ENCODE data around the gene TBC1D7. TPM values are rescaled to one million over a fixed set of nuclear protein-coding genes. Genes with fewer than 3 reads are reported as not detected.
A peak's percentile ranks its signal among the peaks of the same experiment; 100 is the strongest.

TBC1D7 gene
- total and polyA plus RNA-seq, 2 donors (not counting 1 experiment from before 2014, with no cell fraction given) = 21.5 to 22.3 TPM

- DNase-seq (no peak), ATAC-seq (ENCODE audit: low read depth) (no peak)
- Histone ChIP-seq H3K79me2 (ENCODE audit: control insufficient read depth, insufficient read depth, low read length) (peaks cover 25% of the 10 kb centered on the region), H3K9me3 (ENCODE audit: control extremely low read depth in 1 of 3, control insufficient read depth in 2 of 3, insufficient read depth in 1 of 3, low read length in 2 of 3) (no peaks in the 10 kb centered on the region), H3K36me3 (replicated peaks in 1 of 2; ENCODE audit: control extremely low read depth in 1 of 2, control insufficient read depth in 1 of 2, extremely low read depth in 1 of 2, insufficient read depth in 2 of 2, low read length in 1 of 2) (peaks cover 2 to 67% of the 10 kb centered on the region in 2 experiments), H3K4me2 (replicated peaks; ENCODE audit: low read depth, low read length, poor library complexity, severe bottlenecking) (no peak overlapping the region), H3K4me3 (ENCODE audit: control extremely low read depth in 1 of 5, extremely low read depth in 1 of 5, insufficient read depth in 1 of 5, low read depth in 2 of 5, low read length in 4 of 5) (no peak overlapping the region), H3K27ac (ENCODE audit: low read length in 2 of 2) (peak overlapping the region in 1 of 2 donors; percentile 23), H3K27me3 (replicated peaks in 1 of 4; ENCODE audit: control extremely low read depth in 1 of 4, control insufficient read depth in 3 of 4, insufficient read depth in 4 of 4, low read length in 3 of 4) (no peaks in the 10 kb centered on the region), H3K9ac (ENCODE audit: low read length) (no peak overlapping the region), H4K20me1 (ENCODE audit: control insufficient read depth, insufficient read depth, low read length, poor library complexity, severe bottlenecking) (peaks cover 8% of the 10 kb centered on the region), H2AFZ (ENCODE audit: insufficient read depth, low read depth, low read length, poor library complexity, severe bottlenecking) (no peak overlapping the region), H3K4me1 (ENCODE audit: control insufficient read depth in 2 of 2, insufficient read depth in 2 of 2, low read length in 2 of 2) (peaks cover 15 to 21% of the 10 kb centered on the region in 2 donors)
- WGBS (ENCODE audit: insufficient coverage) = 69% methylated on average over 9 of the region's 13 CpGs
- H3K27me3 Mint-ChIP-seq = no peaks in the 10 kb centered on the region
- no peak for TF ChIP-seq CTCF (IDR thresholded peaks at IDR 0.05)
- no peak for TF ChIP-seq EZH2 (IDR thresholded peaks at IDR 0.05; ENCODE audit: borderline replicate concordance, insufficient read depth, low read depth, low read length, poor library complexity, severe bottlenecking)
- intact Hi-C loops (cut with micrococcal nuclease) = no loop called here
- no peaks in the 10 kb centered on the region for H3K9me3 Mint-ChIP-seq (ENCODE audit: insufficient read depth)
- ChIA-PET CTCF (interaction anchor here (0.9 to 3.1 kb wide), 4 partner anchors 9 to 383 kb away, joined by 3 to 10 read pairs (median 6); no protein-coding TSS in a partner anchor), POLR2A (no interaction called here)
- H3K4me3 Mint-ChIP-seq = no peak overlapping the region
- peaks cover 57% of the 10 kb centered on the region for H3K4me1 Mint-ChIP-seq
- H3K27ac Mint-ChIP-seq = peak overlapping the region; percentile 70
Measured at GRCh38 chr6:13294499-13295069, 33.8 kb downstream of the TBC1D7 start.

- Histone ChIP-seq H4K20me1 (ENCODE audit: control insufficient read depth, insufficient read depth, low read length, poor library complexity, severe bottlenecking) (peaks cover 20% of the 10 kb centered on the region), H3K79me2 (ENCODE audit: control insufficient read depth, insufficient read depth, low read length) (peaks cover 24% of the 10 kb centered on the region), H3K36me3 (replicated peaks in 1 of 2; ENCODE audit: control extremely low read depth in 1 of 2, control insufficient read depth in 1 of 2, extremely low read depth in 1 of 2, insufficient read depth in 2 of 2, low read length in 1 of 2) (peaks cover 8 to 70% of the 10 kb centered on the region in 2 experiments), H3K4me3 (ENCODE audit: control extremely low read depth in 1 of 5, extremely low read depth in 1 of 5, insufficient read depth in 1 of 5, low read depth in 2 of 5, low read length in 4 of 5) (no peak overlapping the region), H3K9me3 (ENCODE audit: control extremely low read depth in 1 of 3, control insufficient read depth in 2 of 3, insufficient read depth in 1 of 3, low read length in 2 of 3) (peaks cover 0 to 5% (median 0%) of the 10 kb centered on the region in 3 donors), H3K27ac (ENCODE audit: low read length in 2 of 2) (no peak overlapping the region), H3K4me1 (ENCODE audit: control insufficient read depth in 2 of 2, insufficient read depth in 2 of 2, low read length in 2 of 2) (peaks cover 15 to 17% of the 10 kb centered on the region in 2 donors), H3K9ac (ENCODE audit: low read length) (no peak overlapping the region), H3K27me3 (replicated peaks in 1 of 4; ENCODE audit: control extremely low read depth in 1 of 4, control insufficient read depth in 3 of 4, insufficient read depth in 4 of 4, low read length in 3 of 4) (no peaks in the 10 kb centered on the region), H2AFZ (ENCODE audit: insufficient read depth, low read depth, low read length, poor library complexity, severe bottlenecking) (no peak overlapping the region), H3K4me2 (replicated peaks; ENCODE audit: low read depth, low read length, poor library complexity, severe bottlenecking) (no peak overlapping the region)
- H3K4me1 Mint-ChIP-seq = peaks cover 52% of the 10 kb centered on the region
- peak overlapping the region; percentile 68 for H3K27ac Mint-ChIP-seq
- TF ChIP-seq CTCF (IDR thresholded peaks at IDR 0.05) = no peak
- H3K9me3 Mint-ChIP-seq (ENCODE audit: insufficient read depth) = no peaks in the 10 kb centered on the region
- 97% methylated on average over 8 of the region's 9 CpGs for WGBS (ENCODE audit: insufficient coverage)
- no peak for DNase-seq
- CTCF ChIA-PET = interaction anchor here (1.2 to 3.1 kb wide), 2 partner anchors 15 to 97 kb away, joined by 4 to 10 read pairs; no protein-coding TSS in a partner anchor
- no peak for ATAC-seq (ENCODE audit: low read depth)
- no peaks in the 10 kb centered on the region for H3K27me3 Mint-ChIP-seq
- POLR2A ChIA-PET = no interaction called here
- H3K4me3 Mint-ChIP-seq = no peak overlapping the region
- intact Hi-C loops (cut with micrococcal nuclease) = no loop called here
Measured at GRCh38 chr6:13292774-13293173, 35.6 kb downstream of the TBC1D7 start.

Measured in B cell (primary cell).